Osteoblast (primary cell): ENCODE results near the gene AIFM2. TPM values are rescaled to one million over a fixed set of nuclear protein-coding genes. Genes with fewer than 3 reads are reported as not detected.

Experiments
- DNase-seq: peaks from one replicate; pipeline ENCODE4 v3.0.0; 2011; ENCODE audit warnings: low spot score, mixed read lengths; ENCODE audit not compliant: insufficient read length; ENCODE audit errors: missing footprints
- H2AFZ ChIP-seq: 2 replicates; pipeline ENCODE4 v1.6.0; 2011; ENCODE audit warnings: mild to moderate bottlenecking, low read length
- H3K27ac ChIP-seq: 2 replicates; pipeline ENCODE4 v1.5.1; 2011; ENCODE audit warnings: mild to moderate bottlenecking, low read depth, low read length, moderate library complexity
- H3K27me3 ChIP-seq: 2 replicates; pipeline ENCODE4 v1.6.0; 2012; ENCODE audit warnings: mild to moderate bottlenecking, control low read depth, inconsistent platforms, low read length, moderate library complexity; ENCODE audit not compliant: insufficient read depth
- H3K36me3 ChIP-seq: 2 replicates; pipeline ENCODE4 v1.5.1; 2011; ENCODE audit warnings: mild to moderate bottlenecking, low read length, control low read depth, moderate library complexity; ENCODE audit not compliant: insufficient read depth
- H3K4me1 ChIP-seq: 2 replicates; pipeline ENCODE4 v1.5.1; 2011; ENCODE audit warnings: mild to moderate bottlenecking, low read length, control low read depth, moderate library complexity; ENCODE audit not compliant: insufficient read depth
- H3K4me2 ChIP-seq: 2 replicates; pipeline ENCODE4 v1.6.0; 2011; ENCODE audit warnings: mild to moderate bottlenecking, low read length; ENCODE audit not compliant: insufficient read depth
- H3K4me3 ChIP-seq: fragments of 200-600 bp; sonication (generic); 3 replicates; pipeline ENCODE4 v1.5.1; 2012; ENCODE audit warnings: mild to moderate bottlenecking, low read length, inconsistent platforms; ENCODE audit not compliant: insufficient read depth
- H3K79me2 ChIP-seq: 2 replicates; pipeline ENCODE4 v1.6.0; 2012; ENCODE audit warnings: mild to moderate bottlenecking, low read length, control low read depth, inconsistent platforms; ENCODE audit not compliant: insufficient read depth
- H3K9me3 ChIP-seq: 2 replicates; pipeline ENCODE4 v1.5.1; 2011; ENCODE audit warnings: low read depth, low read length, control low read depth
- H4K20me1 ChIP-seq: 2 replicates; pipeline ENCODE4 v1.6.0; 2012; ENCODE audit warnings: mild to moderate bottlenecking, low read length, control low read depth; ENCODE audit not compliant: insufficient read depth
- CTCF ChIP-seq: IDR thresholded peaks from 2 replicates; pipeline ENCODE4 v1.5.1; 2011; ENCODE audit warnings: mild to moderate bottlenecking, low read depth, low read length, moderate library complexity; ENCODE audit errors: extremely low read depth
- total RNA-seq: library from RNA; depleted of rRNA; stranded (reverse); fragments of >200 nt; gene quantifications from 2 replicates; pipeline ENCODE4 v1.2.3, GENCODE V29; 2012

Gene AIFM2
- total RNA-seq, 1 donor: 14.8 TPM

GRCh38 chr10:70094250-70094649, 38.4 kb downstream of the AIFM2 start:
- H2AFZ ChIP-seq: no peak overlapping the region
- H3K79me2 ChIP-seq: no peaks in the 10 kb centered on the region
- no peak overlapping the region for H3K4me3 ChIP-seq
- H3K4me1 ChIP-seq: no peaks in the 10 kb centered on the region
- H3K4me2 ChIP-seq: no peak overlapping the region
- no peak for DNase-seq
- no peak for TF ChIP-seq CTCF
- peaks cover 11% of the 10 kb centered on the region for H3K36me3 ChIP-seq
- H3K27ac ChIP-seq: no peak overlapping the region
- no peaks in the 10 kb centered on the region for H3K27me3 ChIP-seq
- H3K9me3 ChIP-seq: no peaks in the 10 kb centered on the region
- no peaks in the 10 kb centered on the region for H4K20me1 ChIP-seq

- Histone ChIP-seq H3K36me3 (peaks cover 11% of the 10 kb centered on the region), H3K27ac (no peak overlapping the region), H4K20me1 (no peaks in the 10 kb centered on the region), H3K4me1 (no peaks in the 10 kb centered on the region), H3K4me2 (no peak overlapping the region), H3K79me2 (no peaks in the 10 kb centered on the region), H2AFZ (no peak overlapping the region), H3K27me3 (no peaks in the 10 kb centered on the region), H3K9me3 (no peaks in the 10 kb centered on the region), H3K4me3 (no peak overlapping the region)
- DNase-seq: no peak
- TF ChIP-seq CTCF: no peak
Measured at GRCh38 chr10:70093335-70093944, 39.2 kb downstream of the AIFM2 start.

GRCh38 chr10:70092389-70092718, 40.3 kb downstream of the AIFM2 start:
- Histone ChIP-seq H3K4me2 (no peak overlapping the region), H2AFZ (no peak overlapping the region), H3K27ac (no peak overlapping the region), H3K36me3 (peaks cover 11% of the 10 kb centered on the region), H3K9me3 (no peaks in the 10 kb centered on the region), H3K27me3 (no peaks in the 10 kb centered on the region), H3K4me1 (no peaks in the 10 kb centered on the region), H3K79me2 (no peaks in the 10 kb centered on the region), H4K20me1 (no peaks in the 10 kb centered on the region), H3K4me3 (no peak overlapping the region)
- DNase-seq: no peak
- TF ChIP-seq CTCF: no peak

GRCh38 chr10:70090951-70091350, 41.7 kb downstream of the AIFM2 start:
- Histone ChIP-seq H3K4me2 (no peak overlapping the region), H3K4me1 (no peaks in the 10 kb centered on the region), H3K79me2 (no peaks in the 10 kb centered on the region), H3K27me3 (no peaks in the 10 kb centered on the region), H4K20me1 (no peaks in the 10 kb centered on the region), H3K27ac (no peak overlapping the region), H3K36me3 (peaks cover 11% of the 10 kb centered on the region), H2AFZ (no peak overlapping the region), H3K4me3 (no peak overlapping the region), H3K9me3 (no peaks in the 10 kb centered on the region)
- DNase-seq: no peak
- TF ChIP-seq CTCF: no peak
